H1 (cell line): ENCODE measurements around the gene CYP17A1. TPM values are rescaled to one million over a fixed set of nuclear protein-coding genes. Genes with fewer than 3 reads are reported as not detected.

Source experiments
- BCL11A ChIP-seq, 2 experiments: IDR thresholded peaks; one replicate each; pipeline ENCODE4 v1.6.1; 2011; ENCODE audit warnings: low read depth in 2 of 2, low read length in 2 of 2, mild to moderate bottlenecking in 2 of 2
- CBX8 ChIP-seq: fragments of 300-800, 300-1000 bp; sonication (generic); IDR thresholded peaks from 2 replicates; pipeline ENCODE4 v1.7.1; 2016; ENCODE audit warnings: low read depth, low read length, borderline replicate concordance
- HDAC2 ChIP-seq, 2 experiments: fragments of 300-600 bp in 1 of 2; sonication (generic) in 1 of 2; IDR thresholded peaks; 2 replicates each; pipeline ENCODE4 v1.6.1; 2011 to 2012; ENCODE audit warnings: low read depth in 2 of 2, low read length in 2 of 2, mild to moderate bottlenecking in 2 of 2, moderate library complexity in 2 of 2, borderline replicate concordance in 1 of 2, inconsistent platforms in 1 of 2
- POLR2A ChIP-seq, 2 experiments: IDR thresholded peaks; 1 replicate in 1 of 2; 2 replicates in 1 of 2; pipeline ENCODE4 v1.6.1; 2011; ENCODE audit warnings: low read depth in 2 of 2, low read length in 2 of 2, mild to moderate bottlenecking in 2 of 2; ENCODE audit errors: control extremely low read depth in 1 of 2
- RNF2 ChIP-seq: fragments of 200-900, 300-1000 bp; sonication (generic); IDR thresholded peaks from 2 replicates; pipeline ENCODE4 v1.7.1; 2016; ENCODE audit warnings: borderline replicate concordance, low read depth, mild to moderate bottlenecking, antibody characterized with exemption, low read length; ENCODE audit not compliant: poor library complexity, severe bottlenecking; ENCODE audit errors: missing control alignments
- TAF7 ChIP-seq: optimal IDR thresholded peaks from 2 replicates; pipeline ENCODE3; 2011; ENCODE audit warnings: low read depth, mild to moderate bottlenecking, inconsistent platforms, low read length, moderate library complexity, borderline replicate concordance
- polyA plus RNA-seq, 7 experiments: library from polyadenylated mRNA; depleted of rRNA in 3 of 7; stranded (reverse) in 5 of 7; unstranded in 2 of 7; fragments of >200 nt in 5 of 7; fragments of 200-250 nt in 2 of 7; gene quantifications; 1 replicate in 5 of 7; 2 replicates in 1 of 7; 4 replicates in 1 of 7; pipeline versions ENCODE4 v1.2.1 to v1.2.3, GENCODE V29; 2011 to 2013; ENCODE audit warnings: missing spikeins in 2 of 7, mixed read lengths in 2 of 7
- total RNA-seq: library from RNA; stranded (reverse); fragmentation: NEBNext Ultra II Directional; extraction: Animal tissue kit (Norgen Biotek cat#: 25700); gene quantifications from 2 replicates; pipeline ENCODE4 v1.2.1, GENCODE V29; 2021

Gene CYP17A1
- total and polyA plus RNA-seq, 2 of the 8 experiments (the other 6 are each of a cell fraction or from before 2014, with no cell fraction given): not detected

DNA sequence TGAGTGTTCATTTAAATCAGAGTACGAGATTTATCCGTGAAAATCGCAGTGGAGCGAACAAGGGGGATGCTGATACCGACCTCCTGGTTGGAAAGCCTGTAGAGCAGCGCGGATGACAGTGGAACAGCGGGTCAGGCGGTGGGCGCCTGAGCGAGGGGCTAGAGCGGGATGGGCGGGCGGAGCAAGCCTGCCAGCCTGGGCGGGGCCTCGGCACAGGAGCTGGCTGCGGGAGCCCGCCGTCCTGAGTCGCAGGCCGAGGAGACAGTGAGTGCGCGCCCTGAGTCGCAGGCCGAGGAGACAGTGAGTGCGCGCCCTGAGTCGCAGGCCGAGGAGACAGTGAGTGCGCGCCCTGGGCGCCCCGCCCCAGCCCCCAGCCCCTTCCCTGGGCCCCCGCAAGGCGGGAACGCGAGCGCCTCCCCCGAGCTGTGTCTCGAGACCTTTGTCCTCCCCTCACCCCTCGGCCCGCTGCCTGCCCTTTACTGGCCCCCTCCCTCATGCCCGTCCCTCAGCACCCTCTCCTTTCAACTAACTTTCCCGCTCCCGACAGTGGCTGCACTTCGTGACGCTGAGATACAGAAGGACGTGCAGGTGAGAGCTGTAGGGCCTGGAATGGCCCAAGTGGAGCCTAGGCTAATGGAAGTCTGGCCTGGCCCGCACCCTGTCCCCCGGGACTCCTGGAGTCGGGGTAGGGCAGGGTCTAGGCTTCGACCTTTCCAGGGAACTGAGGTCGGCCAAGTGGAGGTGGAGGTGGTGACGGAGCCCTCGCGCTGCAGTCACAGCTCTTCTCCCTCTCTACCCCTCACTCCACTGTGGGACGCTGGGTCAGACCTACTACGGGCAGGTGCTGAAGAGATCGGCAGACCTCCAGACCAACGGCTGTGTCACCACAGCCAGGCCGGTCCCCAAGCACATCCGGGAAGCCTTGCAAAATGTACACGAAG lies 32.3 kb upstream of the CYP17A1 start, which contains the start of gene AS3MT (continued):
- TF ChIP-seq HDAC2 (IDR thresholded peaks at IDR 0.05; ENCODE audit: borderline replicate concordance in 1 of 2, low read depth in 2 of 2, low read length in 2 of 2) (no peak), POLR2A (IDR thresholded peaks at IDR 0.05; ENCODE audit: control extremely low read depth in 1 of 2, low read depth in 2 of 2, low read length in 2 of 2) (peak in 1 of 2 experiments; percentile 74; a peak in 2 of 3 replicates), CBX8 (no peak), RNF2 (no peak), BCL11A (IDR thresholded peaks at IDR 0.05; ENCODE audit: low read depth in 2 of 2, low read length in 2 of 2) (no peak), TAF7 (no peak)
